Inferior parietal cortex (tissue), 1 donor: Measurements from ENCODE around the gene GREB1L.
"Not testable (repeated sequence)": the region's sequence is repeated elsewhere in the genome, so short reads cannot be mapped to it uniquely, and the experiment has no call there.

Experiments
- DNase-seq: peaks from one replicate; pipeline ENCODE4 v3.0.0-alpha.2; 2016; ENCODE audit errors: extremely low spot score

GREB1L gene

DNA sequence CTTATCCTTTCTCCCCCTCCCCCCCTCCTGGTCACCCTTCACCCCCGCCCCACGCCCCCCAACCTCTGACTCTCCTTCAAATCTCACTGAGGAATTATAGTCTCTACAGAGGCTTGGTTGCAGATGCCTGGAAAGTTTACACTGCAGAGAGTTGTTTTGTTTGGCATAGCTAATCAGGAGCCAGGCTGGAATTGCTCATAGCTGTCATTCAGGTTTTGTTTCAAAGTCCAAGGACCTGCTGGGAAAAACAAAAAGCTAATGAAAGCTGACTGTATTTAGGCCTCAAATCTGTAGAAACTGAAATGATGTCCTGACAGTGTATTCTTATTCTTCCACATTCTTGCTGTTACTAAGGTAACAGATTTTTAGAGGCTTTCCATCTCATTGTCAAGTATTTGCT, 22.6 kb downstream of the GREB1L start:
- no peak for DNase-seq

DNA sequence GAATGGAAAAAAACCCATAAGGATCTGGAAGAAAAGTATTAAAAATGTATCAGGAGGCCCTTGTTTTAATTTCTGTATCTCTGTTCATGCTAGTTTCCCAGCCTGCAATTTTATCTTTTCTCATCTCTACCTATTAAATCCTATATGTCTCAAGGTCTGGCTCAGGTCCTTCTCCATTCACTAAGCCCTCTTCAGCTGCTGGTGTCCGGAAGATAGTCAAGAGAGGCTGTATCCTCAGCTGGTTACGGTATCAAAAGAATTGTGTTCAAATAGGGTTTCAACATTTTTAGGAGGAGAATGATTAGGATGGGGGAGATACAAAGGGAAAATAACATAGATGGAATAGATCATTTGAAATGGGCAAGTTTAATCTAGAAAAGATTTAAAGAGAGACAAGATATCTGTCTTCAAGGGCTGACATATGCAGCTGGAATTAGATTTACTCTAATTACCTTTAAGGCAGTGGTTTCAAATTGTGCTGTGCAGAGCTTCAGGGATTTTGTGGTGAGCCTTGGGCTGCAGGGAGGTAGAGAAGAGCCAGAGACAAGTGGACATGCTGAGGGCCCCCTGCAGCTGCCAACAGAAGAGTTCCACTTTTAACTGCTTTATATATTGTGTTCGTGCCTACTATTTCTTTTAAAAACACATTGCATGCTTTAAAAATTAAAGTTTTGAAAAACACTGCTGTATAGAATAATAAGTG, 24.1 kb downstream of the GREB1L start:
- no peak for DNase-seq

DNA sequence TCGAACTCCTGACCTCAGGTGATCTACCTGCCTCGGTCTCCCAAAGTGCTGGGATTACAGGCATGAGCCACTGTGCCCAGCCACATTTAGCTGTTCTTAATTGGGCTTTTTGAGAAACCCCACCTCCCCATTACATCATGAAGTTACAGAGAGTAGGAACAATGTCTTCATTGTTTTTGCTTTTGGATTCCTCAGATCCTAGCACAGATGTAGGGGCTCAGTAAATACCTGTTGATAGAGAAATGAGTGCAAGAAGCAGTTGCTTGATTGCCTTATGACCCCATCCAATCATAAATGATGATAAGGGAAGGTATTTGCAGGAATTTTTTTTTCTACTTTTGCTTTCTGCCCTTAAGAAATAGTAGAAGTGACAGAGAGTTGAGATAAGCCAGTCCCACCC, 25.4 kb downstream of the GREB1L start:
- no peak for DNase-seq

DNA sequence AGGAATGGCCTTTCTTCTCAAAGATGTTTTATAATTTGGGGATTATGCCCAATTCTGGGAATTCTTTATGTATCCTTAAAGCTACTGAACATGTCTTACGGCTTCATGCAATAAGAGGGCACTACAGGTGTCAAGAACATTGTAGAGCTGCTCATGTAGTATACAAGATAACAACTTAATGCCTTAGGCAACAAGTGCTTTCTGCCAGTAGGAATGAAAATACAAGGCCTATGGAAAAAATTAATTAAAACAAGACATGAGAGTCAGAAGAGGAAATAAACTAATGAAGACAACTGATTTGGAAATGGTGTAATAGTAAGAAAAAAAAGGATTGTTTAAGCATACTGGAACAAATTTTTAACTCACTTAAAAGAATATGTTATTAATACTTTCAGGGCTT, 27.3 kb downstream of the GREB1L start:
- DNase-seq = no peak

DNA sequence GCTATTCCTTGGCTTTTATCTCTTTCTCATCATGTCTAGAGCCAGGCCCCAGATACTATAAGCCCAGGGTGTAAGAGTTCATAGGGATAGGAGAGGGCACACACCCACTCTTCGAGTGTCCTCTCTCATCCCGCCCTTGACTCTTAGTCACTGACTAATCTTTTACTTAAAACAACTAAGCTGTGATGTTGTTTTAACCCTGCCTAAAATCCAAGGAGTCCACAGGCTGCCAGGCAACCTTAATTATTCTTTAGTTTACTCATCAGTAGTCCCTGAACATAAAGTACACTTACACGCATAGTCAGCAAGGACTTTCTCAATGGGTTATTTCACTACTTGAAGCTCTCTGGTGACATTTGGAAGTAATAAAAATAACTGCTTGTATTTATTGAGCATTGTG, 28.4 kb downstream of the GREB1L start:
- no peak for DNase-seq

DNA sequence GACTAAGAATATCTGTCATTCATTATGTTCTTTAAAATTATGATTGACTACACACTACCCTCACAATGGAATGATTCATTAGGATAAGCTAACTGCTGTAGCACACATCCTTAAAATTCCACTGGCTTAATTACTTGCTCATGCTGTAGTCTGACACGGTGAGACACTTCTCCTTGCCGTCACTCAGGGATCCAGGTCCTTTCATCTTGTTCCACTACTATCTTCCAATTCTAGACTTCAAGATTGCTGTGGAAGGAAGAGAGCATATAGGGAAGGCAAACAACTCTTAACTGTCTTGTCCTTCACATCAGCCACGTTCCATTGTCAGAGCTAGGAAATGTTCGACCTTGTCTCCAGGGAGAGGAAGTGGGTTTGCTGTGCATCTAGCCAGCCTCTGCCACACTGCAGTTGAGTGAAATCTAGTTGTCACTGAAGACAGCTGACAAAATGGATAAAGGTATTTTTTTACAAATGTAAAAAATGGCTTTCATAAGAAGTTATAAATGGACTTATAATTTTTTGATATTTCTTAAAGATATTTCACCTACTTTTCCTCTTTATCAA, 30.1 kb downstream of the GREB1L start:
- no peak for DNase-seq

DNA sequence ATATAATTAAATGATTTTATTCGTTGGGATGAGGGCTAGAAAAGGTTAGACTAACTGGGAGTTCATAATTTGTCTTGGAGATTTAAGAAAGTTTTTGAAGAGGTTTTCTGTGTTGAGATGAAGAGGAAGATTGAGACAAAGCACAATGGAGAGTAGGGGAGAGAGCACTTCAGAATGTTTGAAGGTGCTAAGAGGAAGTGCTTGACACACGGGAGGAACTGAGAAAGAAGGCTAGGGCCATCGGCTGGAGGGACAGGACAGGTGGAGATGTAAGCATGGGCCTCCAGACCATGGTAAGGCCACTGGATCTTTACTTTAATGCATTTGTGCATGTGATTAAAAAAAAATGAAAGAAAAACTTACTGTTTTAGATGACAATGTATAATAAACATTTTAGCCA, 31.5 kb downstream of the GREB1L start:
- no peak for DNase-seq

DNA sequence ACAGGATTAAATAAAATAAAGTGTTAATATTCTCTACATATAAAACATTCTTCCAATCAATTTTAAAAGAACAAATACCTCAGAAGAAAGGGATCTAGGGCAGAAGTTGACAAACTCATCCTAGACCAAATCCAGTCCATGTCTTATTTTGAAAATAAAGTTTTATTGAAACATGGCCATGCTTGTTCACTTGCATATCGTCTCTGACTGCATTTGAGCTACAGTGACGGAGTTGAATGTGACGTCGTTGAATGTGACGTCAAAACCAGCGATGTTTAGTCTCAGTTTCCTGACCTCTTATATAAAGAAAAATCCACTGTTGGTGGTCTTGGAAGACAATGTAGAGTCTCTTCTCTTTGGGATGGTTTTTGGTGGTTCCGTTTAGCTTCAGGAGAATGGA, 33.6 kb downstream of the GREB1L start:
- no peak for DNase-seq

DNA sequence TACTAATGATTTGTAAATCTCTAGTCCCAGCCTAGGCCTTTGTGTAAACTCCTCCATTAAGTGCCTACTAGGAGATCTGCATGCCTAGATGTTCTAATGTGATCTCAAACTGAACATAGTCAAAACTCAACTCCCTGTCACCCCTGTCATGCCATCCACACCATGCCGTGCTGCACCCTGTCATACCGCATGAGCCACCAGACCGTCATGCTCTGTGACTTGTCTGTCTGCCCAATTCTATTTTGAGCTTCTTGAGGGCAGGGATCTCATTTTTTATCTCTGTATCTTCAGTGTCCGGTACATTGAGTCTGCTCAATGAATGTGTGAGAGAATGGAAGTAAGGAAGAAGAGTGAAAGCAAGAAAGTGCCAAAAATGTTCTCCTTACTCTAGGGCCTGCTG, 35.5 kb downstream of the GREB1L start:
- no peak for DNase-seq

DNA sequence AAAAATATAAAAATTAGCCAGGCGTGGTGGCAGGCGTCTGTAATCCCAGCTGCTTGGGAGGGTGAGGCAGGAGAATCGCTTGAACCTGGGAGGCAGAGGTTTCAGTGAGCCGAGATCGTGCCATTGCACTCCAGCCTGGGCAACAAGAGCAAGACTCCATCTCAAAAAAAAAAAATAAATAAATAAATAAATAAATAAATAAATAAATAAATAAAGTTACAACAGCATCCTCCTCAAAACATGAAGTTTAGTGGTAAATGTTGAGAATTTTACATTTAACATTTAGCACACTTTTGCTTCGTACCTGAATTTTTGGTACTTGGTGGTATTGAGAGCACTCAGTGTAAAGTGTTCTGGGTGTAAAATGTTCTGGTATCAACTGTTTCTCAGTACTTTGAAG, 36.2 kb downstream of the GREB1L start:
- not testable (repeated sequence) for DNase-seq

DNA sequence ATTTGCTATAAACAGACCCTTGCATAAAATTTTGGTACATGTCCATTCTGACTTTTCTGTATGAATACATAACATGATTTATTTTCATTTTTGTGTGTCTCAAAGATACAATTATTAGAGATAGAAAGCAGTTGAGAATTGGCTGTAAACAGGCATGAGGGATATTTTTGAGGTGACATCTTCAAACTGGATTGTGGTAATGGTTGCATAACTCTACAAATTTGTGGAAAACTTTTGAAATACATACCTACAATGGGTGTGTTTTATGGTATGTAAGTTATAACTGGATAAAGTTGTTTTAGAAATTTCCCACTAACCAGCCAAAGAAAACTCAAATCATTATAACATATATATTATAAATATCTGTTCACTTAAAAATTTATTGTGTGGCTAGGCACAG, 39.6 kb downstream of the GREB1L start:
- no peak for DNase-seq

DNA sequence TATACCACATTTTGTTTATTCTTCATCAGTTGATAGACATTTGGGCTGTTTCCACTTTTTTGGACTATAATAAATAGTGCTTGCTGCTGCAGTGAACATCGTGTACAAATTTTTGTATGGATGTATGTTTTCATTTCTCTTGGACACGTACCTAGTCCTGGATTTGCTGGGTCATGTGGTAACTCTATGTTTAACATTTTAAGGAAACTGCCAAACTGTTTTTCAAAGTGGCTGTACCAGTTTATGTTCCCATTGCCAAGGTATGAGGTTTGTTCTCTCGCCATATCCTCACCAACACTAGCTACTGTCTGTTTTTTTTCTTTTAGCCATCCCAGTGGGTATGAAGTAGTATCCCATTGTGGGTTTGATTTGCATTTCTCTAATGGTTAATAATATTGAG, 42.5 kb downstream of the GREB1L start:
- no peak for DNase-seq

DNA sequence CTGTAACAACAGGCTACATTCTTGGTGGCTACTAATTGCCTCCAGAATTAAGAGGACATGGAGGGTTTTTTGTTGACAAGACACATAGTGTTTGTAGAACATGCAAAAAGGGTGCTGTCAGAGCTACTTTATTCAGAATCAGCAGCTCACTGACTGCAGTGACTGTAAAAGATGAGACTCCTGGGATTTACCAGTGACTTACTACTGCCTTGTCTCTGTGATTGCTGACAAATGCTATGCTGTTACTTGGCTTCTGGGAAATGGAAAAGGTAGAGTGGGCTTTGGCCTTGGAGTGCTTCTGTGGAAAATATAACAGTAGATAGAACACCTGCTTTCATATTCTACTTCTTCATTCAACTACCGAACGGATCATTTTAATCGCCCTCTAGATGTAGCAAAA, 47.8 kb downstream of the GREB1L start:
- DNase-seq = no peak

DNA sequence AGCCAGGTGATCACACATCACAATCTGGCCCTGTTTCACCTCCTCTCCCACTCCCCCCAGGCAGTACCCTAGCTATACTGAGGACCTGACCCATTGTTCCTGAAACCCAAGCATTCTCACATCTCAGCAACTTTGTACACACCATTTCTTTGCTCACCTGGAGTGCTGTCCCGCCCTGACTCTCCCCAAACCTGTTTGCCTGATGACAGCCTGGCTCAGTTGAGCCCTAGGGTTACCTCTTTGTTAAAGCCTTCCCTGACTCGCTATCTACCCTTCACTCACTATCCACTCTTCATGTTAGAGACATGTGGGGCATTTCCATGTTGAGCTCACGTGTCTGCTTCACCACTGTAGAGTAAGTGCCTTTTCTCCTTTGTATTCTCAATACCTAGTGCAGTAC, 49.1 kb downstream of the GREB1L start:
- DNase-seq = no peak

DNA sequence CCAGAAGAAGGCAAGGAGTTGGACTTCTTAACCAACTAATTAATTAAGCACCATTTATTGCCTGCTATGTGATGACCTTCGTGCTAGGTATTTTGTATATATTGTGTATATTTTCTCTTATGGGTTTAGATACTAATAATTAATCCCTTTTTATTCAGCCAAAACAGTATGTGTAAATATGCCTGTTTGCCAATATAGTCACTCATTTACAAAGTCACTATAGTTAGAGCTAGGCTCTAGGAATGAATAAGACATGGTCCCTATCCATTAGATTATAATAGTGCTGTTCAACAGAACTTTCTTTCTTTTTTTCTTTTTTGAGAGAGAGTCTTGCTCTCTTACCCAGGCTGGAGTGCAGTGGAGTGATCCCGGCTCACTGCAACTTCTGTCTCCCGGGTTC, 51.4 kb downstream of the GREB1L start:
- DNase-seq = no peak

DNA sequence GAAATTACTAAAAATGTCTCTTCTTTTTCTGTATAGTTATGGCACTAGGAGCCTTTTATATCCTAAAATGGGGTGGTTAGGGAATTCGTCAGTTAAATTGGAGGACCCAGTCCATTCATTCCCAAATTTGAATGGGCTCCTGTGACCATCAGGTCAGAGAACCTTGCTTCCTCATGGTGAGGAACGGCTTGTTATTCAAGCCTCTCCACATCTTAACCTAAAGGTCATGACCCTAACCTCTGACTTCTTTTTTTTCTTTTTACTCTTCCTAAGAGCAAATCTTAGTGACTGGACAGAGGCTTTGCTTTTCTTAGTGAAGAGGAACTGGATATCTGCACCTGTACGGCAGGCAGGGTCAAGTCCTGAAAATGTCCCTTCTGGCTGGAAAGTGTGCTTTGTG, 53.1 kb downstream of the GREB1L start:
- no peak for DNase-seq

DNA sequence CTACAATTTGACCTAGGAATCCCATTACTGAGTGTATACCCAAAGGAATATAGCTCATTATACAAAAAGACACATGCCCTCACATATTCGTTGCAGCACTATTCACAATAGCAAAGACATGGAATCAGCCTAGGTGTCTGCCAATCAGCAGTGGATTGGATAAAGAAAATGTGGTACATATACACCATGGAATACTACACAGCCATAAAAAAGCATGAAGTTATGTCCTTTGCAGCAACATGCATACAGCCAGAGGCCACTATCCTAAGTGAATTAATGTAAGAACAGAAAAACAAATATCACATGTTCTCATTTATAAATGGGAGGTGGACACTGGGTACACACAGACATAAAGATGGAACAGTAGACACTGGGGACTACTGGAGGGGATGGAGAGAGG, 54.0 kb downstream of the GREB1L start:
- DNase-seq = no peak

DNA sequence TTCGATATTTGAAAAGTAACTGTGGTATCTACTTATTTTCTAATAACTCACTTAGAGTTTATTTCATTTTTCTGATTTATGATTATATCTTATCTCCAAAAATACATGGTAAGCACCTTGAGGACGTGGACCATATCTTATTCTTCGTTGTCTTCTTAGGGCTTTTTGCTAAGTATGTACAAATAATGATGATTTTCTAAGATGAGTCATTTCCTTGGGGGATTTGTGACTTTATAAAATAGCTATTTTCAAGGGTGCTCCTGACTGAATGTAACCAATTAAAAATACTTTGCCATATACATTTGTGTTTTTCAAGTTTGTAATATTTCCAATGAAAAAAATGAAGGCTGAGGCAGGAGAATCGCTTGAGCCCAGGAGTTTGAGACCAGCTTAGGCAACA, 56.3 kb downstream of the GREB1L start:
- no peak for DNase-seq

DNA sequence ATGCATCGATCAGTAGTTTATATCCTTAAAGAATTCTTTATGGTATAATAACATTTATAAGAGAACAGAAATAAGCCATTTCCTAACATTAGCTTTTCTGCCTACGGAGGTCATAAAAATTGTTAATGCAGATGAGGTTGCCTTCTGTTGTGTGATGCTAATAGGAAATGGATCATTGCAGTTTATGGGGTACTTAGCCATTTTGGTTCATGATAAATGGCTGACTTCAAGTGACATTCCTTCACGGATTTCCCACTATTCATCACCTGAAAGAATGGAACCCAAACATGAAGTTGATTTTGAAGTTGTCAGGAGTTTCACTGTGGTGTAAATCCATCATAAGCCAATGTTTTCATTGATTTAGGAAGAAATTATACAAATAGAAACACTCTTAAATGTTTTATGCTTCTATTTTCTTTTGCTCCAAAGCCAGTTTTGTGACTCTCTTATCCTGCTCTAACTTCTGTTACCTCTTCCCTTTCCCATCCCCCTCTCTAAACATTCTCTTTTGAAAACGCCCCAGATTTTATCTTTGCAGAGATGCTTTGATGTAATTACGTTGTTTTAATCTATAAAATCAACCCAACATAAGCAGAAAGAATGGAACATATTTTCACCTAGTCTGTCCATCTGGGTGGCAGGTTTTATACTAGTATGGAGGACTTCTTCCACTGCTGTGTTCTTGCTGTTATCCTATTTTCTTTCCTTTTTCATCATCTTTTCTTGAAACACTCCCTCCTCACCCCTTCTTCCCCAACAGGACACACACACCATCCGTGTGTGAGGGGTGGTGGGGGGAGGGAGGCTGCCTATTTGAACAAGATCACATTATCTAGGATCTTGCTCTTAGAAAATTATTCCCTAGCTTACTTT, 58.2 kb downstream of the GREB1L start:
- no peak for DNase-seq

DNA sequence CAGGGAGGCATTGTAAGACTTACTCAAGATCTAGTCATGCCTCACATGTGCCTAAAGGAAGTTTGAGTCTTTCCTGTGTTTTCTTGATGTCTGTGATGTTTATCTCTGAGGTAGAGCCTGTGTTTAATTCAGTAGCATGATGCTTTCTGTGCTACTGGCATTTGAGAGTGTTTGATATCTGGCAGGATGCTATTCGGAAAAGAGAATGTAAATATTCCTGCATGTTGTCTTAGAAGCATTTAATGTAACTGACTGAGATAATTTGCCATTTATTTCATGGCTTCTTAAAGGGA, 58.8 kb downstream of the GREB1L start:
- no peak for DNase-seq

DNA sequence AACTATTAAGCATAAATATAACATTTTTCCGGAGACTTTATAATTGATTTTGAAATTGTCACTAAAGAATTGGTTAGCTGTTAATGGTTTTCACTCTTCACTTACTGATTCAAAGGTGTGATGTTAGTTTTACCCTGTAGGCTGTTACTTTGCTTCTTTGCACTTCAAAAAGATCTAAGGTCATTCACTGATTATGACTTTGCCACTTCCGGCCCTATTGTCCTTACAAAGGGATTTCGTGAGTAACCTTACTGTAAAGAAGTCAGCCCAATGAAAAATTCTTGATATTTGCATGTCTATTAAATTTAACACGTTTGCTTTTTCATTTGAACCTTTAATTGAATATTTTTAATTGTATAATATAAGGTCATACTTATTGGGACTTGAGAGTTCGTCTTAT, 61.4 kb downstream of the GREB1L start:
- no peak for DNase-seq

DNA sequence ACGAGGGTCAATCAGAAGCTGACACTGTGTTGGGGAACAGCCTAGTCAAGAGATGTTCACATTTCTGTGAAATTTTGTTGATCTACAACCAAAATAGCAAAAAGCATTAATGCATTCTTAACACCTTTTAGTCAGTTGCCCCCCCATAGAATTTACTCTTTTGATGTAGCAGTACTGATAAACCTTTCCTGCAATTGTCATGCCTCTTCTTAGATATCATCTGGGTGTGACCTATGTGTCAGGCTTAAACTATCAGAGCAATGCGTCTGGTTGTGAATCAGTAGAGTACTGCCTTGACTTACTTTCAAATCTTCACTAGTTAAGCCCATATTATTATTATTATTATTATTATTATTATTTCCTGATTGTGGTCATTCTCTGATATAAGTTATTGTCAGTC, 61.9 kb downstream of the GREB1L start:
- DNase-seq = no peak

DNA sequence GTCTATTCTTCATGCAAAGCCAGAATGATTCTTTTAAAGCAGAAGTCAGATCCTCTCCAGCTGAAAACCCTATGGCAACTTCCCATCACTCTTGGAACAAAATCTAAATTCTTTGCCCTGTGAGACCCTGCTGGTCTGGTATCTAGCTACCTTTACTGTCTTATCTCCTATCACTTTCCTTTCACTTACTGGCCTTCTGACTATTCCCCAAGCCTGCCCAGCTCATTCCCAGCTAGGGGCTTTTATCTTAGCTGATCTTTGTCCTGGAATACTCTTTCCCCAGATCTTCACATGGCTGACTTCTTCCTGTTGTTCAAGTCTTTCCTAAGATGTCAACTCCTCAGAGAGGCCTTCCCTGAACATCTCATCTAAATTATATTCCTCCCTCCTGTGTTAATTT, 63.6 kb downstream of the GREB1L start:
- DNase-seq = no peak
